HEK293 (cell line): Measurements from ENCODE around the gene THAP3.

Experiments used
- GFI1B ChIP-seq: fragments of 450-650 bp; formaldehyde crosslinking; IDR thresholded peaks from 2 replicates; pipeline ENCODE4 v1.5.1; 2016; ENCODE audit warnings: missing biosample characterization, missing genetic modification characterization
- PATZ1 ChIP-seq: fragments of 450-650 bp; formaldehyde crosslinking; IDR thresholded peaks from 2 replicates; pipeline ENCODE4 v1.5.1; 2016; ENCODE audit warnings: missing biosample characterization, missing genetic modification characterization
- SETDB1 ChIP-seq: IDR thresholded peaks from one replicate; pipeline ENCODE4 v1.6.1; 2017; ENCODE audit warnings: mild to moderate bottlenecking, low read length, moderate library complexity, mixed read lengths; ENCODE audit not compliant: insufficient read length
- WT1 ChIP-seq: fragments of 450-650 bp; formaldehyde crosslinking; IDR thresholded peaks from 2 replicates; pipeline ENCODE4 v1.5.1; 2016; ENCODE audit warnings: missing biosample characterization, missing genetic modification characterization
- ZFP69B ChIP-seq: fragments of 450-650 bp; formaldehyde crosslinking; IDR thresholded peaks from 2 replicates; pipeline ENCODE4 v1.5.1; 2016; ENCODE audit warnings: missing biosample characterization, missing genetic modification characterization
- ZNF2 ChIP-seq: fragments of 450-650 bp; formaldehyde crosslinking; IDR thresholded peaks from 2 replicates; pipeline ENCODE4 v1.5.1; 2016; ENCODE audit warnings: missing biosample characterization, missing genetic modification characterization
- ZNF223 ChIP-seq: fragments of 450-650 bp; formaldehyde crosslinking; IDR thresholded peaks from 2 replicates; pipeline ENCODE4 v1.5.1; 2016; ENCODE audit warnings: missing biosample characterization, missing genetic modification characterization
- ZNF239 ChIP-seq: fragments of 450-650 bp; formaldehyde crosslinking; IDR thresholded peaks from 2 replicates; pipeline ENCODE4 v1.5.1; 2016; ENCODE audit warnings: missing biosample characterization, missing genetic modification characterization
- ZNF248 ChIP-seq: fragments of 450-650 bp; formaldehyde crosslinking; IDR thresholded peaks from 2 replicates; pipeline ENCODE4 v1.5.1; 2017; ENCODE audit warnings: missing biosample characterization, missing genetic modification characterization
- ZNF362 ChIP-seq: fragments of 450-650 bp; formaldehyde crosslinking; IDR thresholded peaks from 2 replicates; pipeline ENCODE4 v1.5.1; 2016; ENCODE audit warnings: missing biosample characterization, missing genetic modification characterization
- ZNF48 ChIP-seq: fragments of 450-650 bp; formaldehyde crosslinking; IDR thresholded peaks from 2 replicates; pipeline ENCODE4 v1.5.1; 2016; ENCODE audit warnings: missing biosample characterization, missing genetic modification characterization
- ZNF488 ChIP-seq: fragments of 450-650 bp; formaldehyde crosslinking; IDR thresholded peaks from 2 replicates; pipeline ENCODE4 v1.5.1; 2016; ENCODE audit warnings: missing biosample characterization, missing genetic modification characterization
- ZNF513 ChIP-seq: fragments of 450-650 bp; IDR thresholded peaks from 2 replicates; pipeline ENCODE4 v1.5.1; 2018; ENCODE audit warnings: missing biosample characterization, missing genetic modification characterization
- ZNF530 ChIP-seq: fragments of 450-650 bp; formaldehyde crosslinking; IDR thresholded peaks from 2 replicates; pipeline ENCODE4 v1.5.1; 2016; ENCODE audit warnings: low read depth, missing biosample characterization, missing genetic modification characterization
- ZNF580 ChIP-seq: fragments of 450-650 bp; formaldehyde crosslinking; IDR thresholded peaks from 2 replicates; pipeline ENCODE4 v1.5.1; 2016; ENCODE audit warnings: missing biosample characterization, missing genetic modification characterization
- ZNF585B ChIP-seq: fragments of 450-650 bp; formaldehyde crosslinking; IDR thresholded peaks from 2 replicates; pipeline ENCODE4 v1.5.1; 2016; ENCODE audit warnings: missing biosample characterization, missing genetic modification characterization
- ZNF596 ChIP-seq: fragments of 450-650 bp; IDR thresholded peaks from 2 replicates; pipeline ENCODE4 v1.5.0; 2018; ENCODE audit warnings: missing biosample characterization, mild to moderate bottlenecking, missing genetic modification characterization, moderate library complexity
- ZNF624 ChIP-seq: fragments of 450-650 bp; formaldehyde crosslinking; IDR thresholded peaks from 2 replicates; pipeline ENCODE4 v1.5.1; 2017; ENCODE audit warnings: missing biosample characterization, missing genetic modification characterization
- ZNF776 ChIP-seq: fragments of 450-650 bp; formaldehyde crosslinking; IDR thresholded peaks from 2 replicates; pipeline ENCODE4 v1.5.0; 2017; ENCODE audit warnings: missing biosample characterization, missing genetic modification characterization, borderline replicate concordance
- ZNF830 ChIP-seq: fragments of 450-650 bp; IDR thresholded peaks from 2 replicates; pipeline ENCODE4 v1.5.0; 2018; ENCODE audit warnings: missing biosample characterization, missing genetic modification characterization, low read depth, mild to moderate bottlenecking, moderate library complexity
- ZSCAN30 ChIP-seq: fragments of 450-650 bp; IDR thresholded peaks from 2 replicates; pipeline ENCODE4 v1.5.1; 2018; ENCODE audit warnings: missing biosample characterization, mild to moderate bottlenecking, missing genetic modification characterization, moderate library complexity
- ZXDB ChIP-seq: fragments of 450-650 bp; formaldehyde crosslinking; IDR thresholded peaks from 2 replicates; pipeline ENCODE4 v1.5.1; 2016; ENCODE audit warnings: missing biosample characterization, missing genetic modification characterization
- TF ChIP-seq, protein P1 (sequence below): fragments of 450-650 bp; formaldehyde crosslinking; IDR thresholded peaks from 2 replicates; pipeline ENCODE4 v1.5.1; 2017; ENCODE audit warnings: missing biosample characterization, missing genetic modification characterization

Gene THAP3

GRCh38 chr1:6625584-6626149 lies 999 bp downstream of the THAP3 start (continued):
- TF ChIP-seq PATZ1 = no peak; the same call in 1 of the 2 replicates
- TF ChIP-seq ZNF223 (tag by site-specific recombination) = no peak
- no peak for TF ChIP-seq WT1 (tag by site-specific recombination)
- no peak for TF ChIP-seq ZNF513 (tag by site-specific recombination)
- TF ChIP-seq, protein P1, sequence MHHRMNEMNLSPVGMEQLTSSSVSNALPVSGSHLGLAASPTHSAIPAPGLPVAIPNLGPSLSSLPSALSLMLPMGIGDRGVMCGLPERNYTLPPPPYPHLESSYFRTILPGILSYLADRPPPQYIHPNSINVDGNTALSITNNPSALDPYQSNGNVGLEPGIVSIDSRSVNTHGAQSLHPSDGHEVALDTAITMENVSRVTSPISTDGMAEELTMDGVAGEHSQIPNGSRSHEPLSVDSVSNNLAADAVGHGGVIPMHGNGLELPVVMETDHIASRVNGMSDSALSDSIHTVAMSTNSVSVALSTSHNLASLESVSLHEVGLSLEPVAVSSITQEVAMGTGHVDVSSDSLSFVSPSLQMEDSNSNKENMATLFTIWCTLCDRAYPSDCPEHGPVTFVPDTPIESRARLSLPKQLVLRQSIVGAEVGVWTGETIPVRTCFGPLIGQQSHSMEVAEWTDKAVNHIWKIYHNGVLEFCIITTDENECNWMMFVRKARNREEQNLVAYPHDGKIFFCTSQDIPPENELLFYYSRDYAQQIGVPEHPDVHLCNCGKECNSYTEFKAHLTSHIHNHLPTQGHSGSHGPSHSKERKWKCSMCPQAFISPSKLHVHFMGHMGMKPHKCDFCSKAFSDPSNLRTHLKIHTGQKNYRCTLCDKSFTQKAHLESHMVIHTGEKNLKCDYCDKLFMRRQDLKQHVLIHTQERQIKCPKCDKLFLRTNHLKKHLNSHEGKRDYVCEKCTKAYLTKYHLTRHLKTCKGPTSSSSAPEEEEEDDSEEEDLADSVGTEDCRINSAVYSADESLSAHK (tag by site-specific recombination) = no peak
- no peak for TF ChIP-seq ZNF830 (tag by site-specific recombination)
- no peak for TF ChIP-seq ZNF362 (tag by site-specific recombination)
- TF ChIP-seq ZNF530 (tag by site-specific recombination) = no peak
- no peak for TF ChIP-seq ZSCAN30
- TF ChIP-seq ZNF580 (tag by site-specific recombination) = no peak
- no peak for TF ChIP-seq ZNF624 (tag by site-specific recombination)
- no peak for TF ChIP-seq ZNF248 (tag by site-specific recombination)
- TF ChIP-seq ZNF488 (tag by site-specific recombination) = no peak
- TF ChIP-seq ZFP69B = no peak
- TF ChIP-seq ZNF596 (tag by site-specific recombination) = 0 out of 2 replicates have a peak, but pooled peaks have one; percentile 0
- no peak for TF ChIP-seq GFI1B (tag by site-specific recombination)
- TF ChIP-seq ZNF2 = no peak
- TF ChIP-seq ZXDB (tag by site-specific recombination) = 0 out of 2 replicates have a peak, but pooled peaks have one; percentile 12
- no peak for TF ChIP-seq ZNF776 (tag by site-specific recombination)
- TF ChIP-seq ZNF48 (tag by site-specific recombination) = no peak
- TF ChIP-seq SETDB1 = no peak
- TF ChIP-seq ZNF585B (tag by site-specific recombination) = no peak
- no peak for TF ChIP-seq ZNF239
